Heart left ventricle (tissue), 16 donors: ENCODE data around the gene KLF8. TPM values are rescaled to one million over a fixed set of nuclear protein-coding genes. Genes with fewer than 3 reads are reported as not detected.

ENCODE experiments used
- ATAC-seq, 4 donors: fragments of 200-7000 bp; cut with Tn5 transposase; one replicate each; pipeline ENCODE4 v1.9.1; 2020 to 2022; ENCODE audit warnings: moderate library complexity in 4 of 4, mild to moderate bottlenecking in 3 of 4, moderate number of reproducible peaks in 1 of 4
- DNase-seq, 5 donors: peaks; one replicate each; pipeline ENCODE4 v3.0.0-alpha.2; 2020
- H3K27ac ChIP-seq, 12 donors: fragments of 200-600 bp; sonication (generic) in 4 of 12; one replicate each; pipeline versions ENCODE4 v1.5.0 to v1.8.0; 2016 to 2022; ENCODE audit warnings: mild to moderate bottlenecking in 2 of 12
- H3K27me3 ChIP-seq, 9 donors: fragments of 200-600 bp; sonication (generic) in 2 of 9; one replicate each; pipeline versions ENCODE4 v1.5.1 to v1.8.0; 2016 to 2022; ENCODE audit warnings: mild to moderate bottlenecking in 3 of 9
- H3K36me3 ChIP-seq, 9 donors: fragments of 200-600 bp; sonication (generic) in 2 of 9; one replicate each; pipeline versions ENCODE4 v1.5.0 to v1.8.0; 2018 to 2022; ENCODE audit warnings: mild to moderate bottlenecking in 2 of 9
- H3K4me1 ChIP-seq, 12 donors: fragments of 200-600 bp; sonication (generic) in 4 of 12; one replicate each; pipeline versions ENCODE4 v1.5.0 to v1.8.0; 2016 to 2022; ENCODE audit warnings: mild to moderate bottlenecking in 3 of 12
- H3K4me3 ChIP-seq, 12 donors: fragments of 200-600 bp; sonication (generic) in 4 of 12; one replicate each; pipeline versions ENCODE4 v1.5.0 to v1.8.0; 2017 to 2022; ENCODE audit warnings: mild to moderate bottlenecking in 9 of 12, moderate library complexity in 4 of 12
- H3K9me3 ChIP-seq, 12 donors: fragments of 200-600 bp; sonication (generic) in 4 of 12; one replicate each; pipeline versions ENCODE4 v1.5.0 to v1.8.0; 2016 to 2022; ENCODE audit warnings: mild to moderate bottlenecking in 1 of 12
- POLR2A ChIP-seq, 2 donors: fragments of 450-650 bp; IDR thresholded peaks; one replicate each; pipeline ENCODE4 v1.6.1; 2017; ENCODE audit warnings: antibody characterized with exemption in 2 of 2, mild to moderate bottlenecking in 2 of 2, moderate library complexity in 2 of 2
- WGBS, 4 donors: extraction: QIAGEN DNeasy Blood & Tissue Kit in 2 of 4; methylation state at CpG; one replicate each; pipeline versions ENCODE4 v1.1.5 to v1.1.7; 2013 to 2018; 5-methylcytosine and 5-hydroxymethylcytosine counted together
- intact Hi-C, 10 donors: fragments of 100-400 bp; cut with DNase I; formaldehyde crosslinking; loops; one replicate each; pipeline versions ENCODE4 v1.11.1 to v1.14.2; 2022
- polyA plus RNA-seq, 2 donors: library from polyadenylated mRNA; stranded (reverse); fragments of 200-250 nt; gene quantifications; one replicate each; pipeline ENCODE4 v1.2.3, GENCODE V29; 2013
- total RNA-seq, 9 donors: library from RNA; depleted of rRNA in 2 of 9; stranded (reverse); fragments of >200 nt in 2 of 9; fragmentation: NEBNext Ultra II Directional in 3 of 9; extraction: Animal tissue kit (Norgen Biotek cat#: 25700) in 3 of 9; gene quantifications; one replicate each; pipeline versions ENCODE4 v1.1.0 to v1.2.4, GENCODE V29; 2016 to 2023
- TF ChIP-seq, protein P1 (sequence below), 12 donors: fragments of 200-600 bp; sonication (generic) in 4 of 12; IDR thresholded peaks; one replicate each; pipeline versions ENCODE4 v1.5.0 to v1.8.0; 2018 to 2022; ENCODE audit warnings: antibody characterized with exemption in 12 of 12, mild to moderate bottlenecking in 5 of 12
- donor health status: ischemic (EF 13 %, LVEDD 7.1; RV severe dilation, severe dysfunction).
- donor health status: healthy with polysubstance abuse.
- donor health status: DM: no; HTN: yes; CAD: no.
- donor health status: DM: no; HTN: no; CAD: no.
- donor health status: ischemic (EF 25% LVEDD 6.9; RV normal size, moderate dysfunction).
- donor health status: ischemic (EF 25% LVEDD 5.7; RV mildly dilated, moderate dysfunction).
- donor health status: healthy.
- donor health status: DM: yes; HTN: yes; CAD: no.
- donor health status: ischemic (EF 35%, LVEDD 5.7; RV mildly dilated, moderate dysfunction).
- donor health status: nonischemic (EF 11% LVEDD 7.7; RV severe dilation, severe dysfunction).
- donor health status: DM: yes; HTN: yes; CAD: no.
- donor health status: PGD.
- donor health status: ischemic (EF 29% LVEDD 5.4; RV normal size, mild dysfunction).
- donor health status: nonischemic (EF 23%, LVEDD 6.1; RV moderate dilation, normal function).

KLF8 gene
- total and polyA plus RNA-seq, 11 donors: 1.4 to 6.2 (median 2.6) TPM

DNA sequence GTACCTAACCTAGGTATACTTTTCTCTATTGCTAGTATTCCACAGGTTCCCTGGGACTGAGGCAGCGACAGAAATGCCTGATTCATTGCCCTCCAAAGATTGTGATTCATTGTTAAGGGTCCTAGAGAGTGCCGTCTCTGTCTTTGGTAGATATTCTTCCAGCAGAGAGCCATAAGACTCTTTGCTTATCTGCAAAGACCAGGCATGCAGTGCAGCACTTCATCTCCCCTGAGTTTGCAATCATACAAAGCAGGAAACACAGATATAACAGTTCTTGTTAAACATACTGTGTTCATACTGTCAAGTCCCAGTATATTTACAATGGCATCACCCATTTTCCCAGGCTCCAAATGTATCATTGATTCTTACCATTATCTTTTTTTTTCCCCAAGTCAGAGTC is 47.7 kb downstream of the KLF8 start:
- Histone ChIP-seq H3K4me1 (no peaks in the 10 kb centered on the region), H3K9me3 (no peaks in the 10 kb centered on the region), H3K27ac (no peak overlapping the region), H3K36me3 (peaks cover 0 to 7% (median 0%) of the 10 kb centered on the region in 9 donors), H3K27me3 (no peaks in the 10 kb centered on the region), H3K4me3 (no peak overlapping the region)
- TF ChIP-seq, protein P1, sequence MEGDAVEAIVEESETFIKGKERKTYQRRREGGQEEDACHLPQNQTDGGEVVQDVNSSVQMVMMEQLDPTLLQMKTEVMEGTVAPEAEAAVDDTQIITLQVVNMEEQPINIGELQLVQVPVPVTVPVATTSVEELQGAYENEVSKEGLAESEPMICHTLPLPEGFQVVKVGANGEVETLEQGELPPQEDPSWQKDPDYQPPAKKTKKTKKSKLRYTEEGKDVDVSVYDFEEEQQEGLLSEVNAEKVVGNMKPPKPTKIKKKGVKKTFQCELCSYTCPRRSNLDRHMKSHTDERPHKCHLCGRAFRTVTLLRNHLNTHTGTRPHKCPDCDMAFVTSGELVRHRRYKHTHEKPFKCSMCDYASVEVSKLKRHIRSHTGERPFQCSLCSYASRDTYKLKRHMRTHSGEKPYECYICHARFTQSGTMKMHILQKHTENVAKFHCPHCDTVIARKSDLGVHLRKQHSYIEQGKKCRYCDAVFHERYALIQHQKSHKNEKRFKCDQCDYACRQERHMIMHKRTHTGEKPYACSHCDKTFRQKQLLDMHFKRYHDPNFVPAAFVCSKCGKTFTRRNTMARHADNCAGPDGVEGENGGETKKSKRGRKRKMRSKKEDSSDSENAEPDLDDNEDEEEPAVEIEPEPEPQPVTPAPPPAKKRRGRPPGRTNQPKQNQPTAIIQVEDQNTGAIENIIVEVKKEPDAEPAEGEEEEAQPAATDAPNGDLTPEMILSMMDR (IDR thresholded peaks at IDR 0.05): no peak
- TF ChIP-seq POLR2A (IDR thresholded peaks at IDR 0.05): no peak
- WGBS, 4 donors: 53 to 80% (median 64%) methylated on average over 2 of the region's 2 CpGs
- no peak for ATAC-seq
- intact Hi-C loops: loop anchor here in 7 of 10 donors (5.0 to 10.0 kb wide), 5 partner anchors 435 to 455 kb away; partner anchors contain the start of gene NBDY (in 4 of the 7)
- no peak for DNase-seq

DNA sequence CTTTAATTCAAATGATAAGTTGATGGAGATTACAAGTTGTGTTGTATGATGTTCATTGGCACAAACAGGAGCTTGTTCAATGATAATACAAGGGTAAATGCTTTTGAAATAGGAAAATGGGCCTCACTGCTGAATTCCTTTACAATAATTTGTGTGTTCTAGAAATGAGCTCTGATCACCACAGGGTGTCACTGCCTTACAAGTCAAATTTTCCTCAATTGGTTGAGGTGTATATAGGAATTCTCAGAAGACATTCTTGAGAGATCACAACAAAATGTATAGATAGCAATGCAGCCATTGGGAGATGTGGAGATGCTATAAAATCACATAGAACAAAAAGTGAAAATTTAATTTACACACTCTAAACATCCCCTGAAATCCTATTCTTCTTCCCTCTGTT is 49.6 kb downstream of the KLF8 start:
- Histone ChIP-seq H3K4me3 (no peak overlapping the region), H3K36me3 (peaks cover 0 to 21% (median 0%) of the 10 kb centered on the region in 9 donors), H3K9me3 (no peaks in the 10 kb centered on the region), H3K27me3 (no peaks in the 10 kb centered on the region), H3K27ac (no peak overlapping the region), H3K4me1 (no peaks in the 10 kb centered on the region)
- DNase-seq (no peak), ATAC-seq (no peak)
- TF ChIP-seq, protein P1 (IDR thresholded peaks at IDR 0.05): peak in 5 of 12 donors; percentile 8 to 26 (median 19)
- no peak for TF ChIP-seq POLR2A (IDR thresholded peaks at IDR 0.05)
- intact Hi-C loops: loop anchor here in 7 of 10 donors (5.0 to 10.0 kb wide), 5 partner anchors 433 to 453 kb away; partner anchors contain the start of gene NBDY (in 4 of the 7)

- no peaks in the 10 kb centered on the region for H3K4me1 ChIP-seq
- H3K36me3 ChIP-seq: peaks cover 0 to 39% (median 0%) of the 10 kb centered on the region in 9 donors
- intact Hi-C loops: loop anchor here in 7 of 10 donors (5.0 to 10.0 kb wide), 5 partner anchors 431 to 451 kb away; partner anchors contain the start of gene NBDY (in 4 of the 7)
- WGBS, 4 donors: 74 to 93% (median 84%) methylated on average over 13 of the region's 13 CpGs
- DNase-seq (no peak), ATAC-seq (no peak)
- H3K9me3 ChIP-seq: peaks cover 0 to 2% (median 0%) of the 10 kb centered on the region in 12 donors
- no peak overlapping the region for H3K4me3 ChIP-seq
- TF ChIP-seq POLR2A (IDR thresholded peaks at IDR 0.05): no peak
- TF ChIP-seq, protein P1 (IDR thresholded peaks at IDR 0.05): no peak
- H3K27me3 ChIP-seq: no peaks in the 10 kb centered on the region
- no peak overlapping the region for H3K27ac ChIP-seq
Measured at GRCh38 chrX:56284269-56284668, 52.1 kb downstream of the KLF8 start.

GRCh38 chrX:56288608-56289007 is 56.5 kb downstream of the KLF8 start:
- no peak for TF ChIP-seq POLR2A (IDR thresholded peaks at IDR 0.05)
- TF ChIP-seq, protein P1 (IDR thresholded peaks at IDR 0.05): no peak
- Histone ChIP-seq H3K27ac (no peak overlapping the region), H3K9me3 (peaks cover 0 to 9% (median 0%) of the 10 kb centered on the region in 12 donors), H3K4me3 (no peak overlapping the region), H3K27me3 (peaks cover 0 to 3% (median 0%) of the 10 kb centered on the region in 9 donors), H3K4me1 (no peaks in the 10 kb centered on the region), H3K36me3 (peaks cover 0 to 39% (median 0%) of the 10 kb centered on the region in 9 donors)
- ATAC-seq (no peak), DNase-seq (no peak)
- 44 to 83% (median 71%) methylated on average over 2 of the region's 2 CpGs for WGBS, 4 donors
- intact Hi-C loops: loop anchor here in 3 of 10 donors (10.0 kb wide), 3 partner anchors 426 to 446 kb away; partner anchors contain the start of gene NBDY (in 1 of the 3)
